ENCODE measurements around the gene FA2H. TPM values are rescaled to one million over a fixed set of nuclear protein-coding genes. Genes with fewer than 3 reads are reported as not detected.
A peak's percentile ranks its signal among the peaks of the same experiment; 100 is the strongest.
"Not testable (repeated sequence)": the region's sequence is repeated elsewhere in the genome, so short reads cannot be mapped to it uniquely, and the experiment has no call there.

Gene FA2H
- total RNA-seq, 2 donors from 2014 or later: not detected

DNA sequence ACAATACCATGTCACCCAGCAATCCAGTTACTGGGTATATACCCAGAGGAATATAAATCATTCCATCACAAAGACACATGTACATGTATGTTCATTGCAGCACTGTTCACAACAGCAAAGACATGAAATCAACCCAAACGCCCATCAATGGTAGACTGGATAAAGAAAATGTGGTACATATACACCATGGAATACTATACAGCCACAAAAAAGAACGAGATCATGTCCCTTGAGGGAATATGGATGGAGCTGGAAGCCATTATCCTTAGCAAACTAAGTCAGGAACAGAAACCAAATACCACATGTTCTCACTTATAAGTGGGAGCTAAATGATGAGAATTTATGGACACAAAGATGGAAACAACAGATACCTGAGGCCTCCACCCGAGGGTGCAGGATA lies 10.4 kb downstream of the FA2H start:
- not testable (repeated sequence) for DNase-seq; H3K4me3 Mint-ChIP-seq; ATAC-seq (replicated peaks in 1 of 2); H3K27me3 Mint-ChIP-seq (ENCODE audit: low read depth); H3K9me3 Mint-ChIP-seq; H3K36me3 Mint-ChIP-seq (ENCODE audit: insufficient read depth in 2 of 2); H3K4me1 Mint-ChIP-seq (ENCODE audit: low read depth); H3K27ac Mint-ChIP-seq

DNA sequence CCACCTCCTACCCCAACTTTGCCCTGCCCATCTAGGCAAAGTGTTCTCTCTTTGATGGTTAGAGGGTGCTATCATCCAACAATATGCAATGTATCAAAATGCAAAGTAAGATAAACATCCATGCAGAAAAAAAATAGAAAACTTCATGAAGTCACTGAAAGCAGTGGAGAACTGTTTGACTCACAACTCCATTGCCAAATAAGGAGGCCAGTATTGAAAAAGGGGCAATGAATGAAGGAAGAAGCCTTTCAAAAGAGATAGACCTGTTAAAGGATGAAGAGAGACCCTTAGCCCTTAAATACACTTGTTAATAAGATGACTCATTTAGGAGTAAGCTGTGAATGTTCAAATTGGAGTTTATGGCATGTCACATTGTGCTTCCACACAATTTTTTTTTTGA lies 13.0 kb downstream of the FA2H start:
- Mint-ChIP-seq H3K9me3 (no peaks in the 10 kb centered on the region), H3K27ac (no peak overlapping the region), H3K4me3 (no peak overlapping the region), H3K27me3 (ENCODE audit: low read depth) (no peaks in the 10 kb centered on the region), H3K4me1 (ENCODE audit: low read depth) (no peaks in the 10 kb centered on the region), H3K36me3 (ENCODE audit: insufficient read depth in 2 of 2) (no peaks in the 10 kb centered on the region)
- ATAC-seq (replicated peaks in 1 of 2) (no peak), DNase-seq (no peak)

DNA sequence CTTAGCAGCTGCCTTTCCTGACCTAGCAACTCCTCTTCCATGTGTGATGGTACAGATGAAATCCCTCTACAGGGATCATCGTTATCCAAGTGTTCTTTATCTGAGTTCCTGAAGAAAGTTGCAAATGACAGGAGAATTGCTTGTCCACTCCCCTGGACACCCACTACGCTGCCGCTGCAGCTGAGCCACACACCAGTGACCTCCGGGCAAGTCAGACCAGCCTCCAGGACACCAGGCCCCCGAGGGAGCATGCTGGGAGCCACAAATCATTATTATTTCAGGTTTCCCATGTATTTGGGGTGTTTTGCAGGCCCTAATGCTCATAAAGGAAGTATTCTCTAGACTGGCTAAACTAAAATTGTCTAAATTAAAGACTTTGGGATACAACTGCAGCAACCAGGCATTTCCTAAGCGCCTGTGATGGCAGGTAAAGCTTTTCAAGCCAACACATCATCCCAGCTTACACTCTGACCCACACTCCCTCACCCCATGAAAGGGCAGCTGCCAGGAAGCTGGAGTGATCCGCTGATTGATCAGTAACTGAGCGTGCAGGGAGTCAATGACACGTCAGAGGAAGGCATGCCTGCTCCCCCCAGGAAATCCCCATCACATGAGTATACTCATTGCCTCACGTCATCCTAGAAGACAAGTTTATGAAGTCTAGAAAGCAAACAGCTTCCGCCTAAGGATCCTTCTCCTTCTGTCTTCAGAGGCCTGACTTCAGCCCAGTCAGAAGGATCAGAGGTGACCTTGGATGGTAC lies 14.4 kb downstream of the FA2H start:
- no peak overlapping the region for H3K4me3 Mint-ChIP-seq
- H3K27me3 Mint-ChIP-seq (ENCODE audit: low read depth): no peaks in the 10 kb centered on the region
- DNase-seq (peak in 1 of 2 donors; percentile 21), ATAC-seq (replicated peaks in 1 of 2) (peak in 1 of 2 donors; percentile 80)
- H3K4me1 Mint-ChIP-seq (ENCODE audit: low read depth): no peaks in the 10 kb centered on the region
- no peaks in the 10 kb centered on the region for H3K9me3 Mint-ChIP-seq
- no peaks in the 10 kb centered on the region for H3K36me3 Mint-ChIP-seq (ENCODE audit: insufficient read depth in 2 of 2)
- H3K27ac Mint-ChIP-seq: no peak overlapping the region

DNA sequence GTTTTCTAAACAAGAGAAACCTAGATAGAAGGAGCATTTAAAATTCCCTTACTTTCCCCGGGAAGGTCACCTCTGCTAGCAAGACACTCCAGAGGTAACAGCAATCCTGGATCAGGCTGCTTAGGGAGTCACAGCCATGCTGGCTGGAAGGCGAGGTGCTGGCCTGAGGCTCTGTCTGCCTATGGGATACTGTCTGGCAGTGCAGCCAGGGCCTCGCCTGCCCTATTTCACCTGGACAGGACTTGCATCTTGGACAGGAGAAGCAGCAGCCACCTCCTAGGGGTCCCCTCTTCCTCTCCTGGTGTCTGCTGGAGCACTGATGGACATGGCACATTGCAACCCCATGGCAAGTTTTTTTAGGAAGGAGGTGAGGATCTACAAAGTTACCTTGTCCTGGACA lies 15.1 kb downstream of the FA2H start:
- H3K27ac Mint-ChIP-seq: no peak overlapping the region
- no peak overlapping the region for H3K4me3 Mint-ChIP-seq
- DNase-seq (no peak), ATAC-seq (replicated peaks in 1 of 2) (no peak)
- H3K9me3 Mint-ChIP-seq: no peaks in the 10 kb centered on the region
- H3K4me1 Mint-ChIP-seq (ENCODE audit: low read depth): no peaks in the 10 kb centered on the region
- H3K27me3 Mint-ChIP-seq (ENCODE audit: low read depth): no peaks in the 10 kb centered on the region
- no peaks in the 10 kb centered on the region for H3K36me3 Mint-ChIP-seq (ENCODE audit: insufficient read depth in 2 of 2)

DNA sequence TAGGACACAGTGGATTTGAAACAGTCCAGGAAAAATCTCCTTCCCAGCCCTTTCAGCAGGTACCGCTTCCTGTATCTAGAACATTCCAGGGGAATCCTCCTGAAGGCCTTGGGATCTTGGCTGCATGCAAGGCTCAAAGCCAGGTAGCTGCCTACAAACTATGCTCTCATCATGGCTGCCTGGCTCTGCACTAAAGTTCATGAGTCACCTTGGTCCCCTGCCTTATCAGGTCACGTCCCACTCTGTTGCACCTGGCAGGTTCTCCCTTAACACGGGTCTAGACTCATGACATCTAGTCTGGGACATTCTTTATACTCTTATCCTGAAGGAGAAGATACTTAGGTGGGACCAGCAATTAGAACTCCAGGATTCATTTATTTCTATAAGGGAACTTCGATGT lies 15.8 kb downstream of the FA2H start:
- Mint-ChIP-seq H3K4me1 (ENCODE audit: low read depth) (no peaks in the 10 kb centered on the region), H3K4me3 (no peak overlapping the region), H3K9me3 (no peaks in the 10 kb centered on the region), H3K36me3 (ENCODE audit: insufficient read depth in 2 of 2) (no peaks in the 10 kb centered on the region), H3K27ac (no peak overlapping the region), H3K27me3 (ENCODE audit: low read depth) (no peaks in the 10 kb centered on the region)
- no peak for DNase-seq
- ATAC-seq (replicated peaks in 1 of 2): no peak

DNA sequence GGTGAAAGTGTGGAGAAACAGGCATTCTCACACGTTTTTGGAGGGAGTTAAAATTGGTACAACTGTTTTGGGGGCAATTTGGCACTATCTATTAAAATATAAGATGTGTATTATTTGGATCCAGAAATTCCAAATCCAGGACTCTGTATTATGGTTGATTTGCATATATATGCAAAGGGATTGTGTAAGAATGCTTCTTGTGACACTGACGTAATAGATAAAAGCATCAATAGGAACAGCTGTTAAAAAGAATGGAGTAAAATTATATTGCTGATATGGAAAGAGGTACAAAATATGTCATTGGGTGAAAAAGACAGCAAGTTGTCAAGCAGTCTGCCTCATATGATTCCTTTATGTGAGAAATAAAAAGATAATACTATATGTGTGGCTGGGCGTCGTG lies 17.3 kb downstream of the FA2H start:
- no peak overlapping the region for H3K4me3 Mint-ChIP-seq
- DNase-seq: no peak
- H3K9me3 Mint-ChIP-seq: no peaks in the 10 kb centered on the region
- no peaks in the 10 kb centered on the region for H3K36me3 Mint-ChIP-seq (ENCODE audit: insufficient read depth in 2 of 2)
- H3K4me1 Mint-ChIP-seq (ENCODE audit: low read depth): no peaks in the 10 kb centered on the region
- H3K27ac Mint-ChIP-seq: no peak overlapping the region
- ATAC-seq (replicated peaks in 1 of 2): no peak
- no peaks in the 10 kb centered on the region for H3K27me3 Mint-ChIP-seq (ENCODE audit: low read depth)

DNA sequence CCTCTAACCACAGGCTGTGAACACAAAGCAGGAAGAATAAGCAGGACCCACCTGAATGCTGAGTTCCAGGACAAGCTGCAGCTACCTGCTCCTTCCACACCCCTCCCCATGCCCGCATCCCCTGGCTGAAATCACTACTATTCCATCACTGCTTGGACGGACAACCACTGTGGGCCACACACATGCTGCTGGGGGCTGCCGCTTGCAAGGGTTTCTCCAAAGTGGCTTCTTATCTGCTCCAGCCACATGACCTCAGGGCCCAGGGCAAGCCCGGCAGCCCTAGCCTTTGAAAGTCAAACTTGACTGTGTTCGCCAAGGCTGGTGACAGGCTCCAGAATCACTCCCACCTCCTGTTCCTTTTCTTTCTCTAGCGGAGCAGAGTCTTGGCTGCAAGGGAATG lies 18.4 kb downstream of the FA2H start:
- Mint-ChIP-seq H3K4me3 (no peak overlapping the region), H3K27me3 (ENCODE audit: low read depth) (no peaks in the 10 kb centered on the region), H3K27ac (no peak overlapping the region), H3K9me3 (no peaks in the 10 kb centered on the region), H3K36me3 (ENCODE audit: insufficient read depth in 2 of 2) (no peaks in the 10 kb centered on the region), H3K4me1 (ENCODE audit: low read depth) (no peaks in the 10 kb centered on the region)
- DNase-seq (no peak), ATAC-seq (replicated peaks in 1 of 2) (no peak)

DNA sequence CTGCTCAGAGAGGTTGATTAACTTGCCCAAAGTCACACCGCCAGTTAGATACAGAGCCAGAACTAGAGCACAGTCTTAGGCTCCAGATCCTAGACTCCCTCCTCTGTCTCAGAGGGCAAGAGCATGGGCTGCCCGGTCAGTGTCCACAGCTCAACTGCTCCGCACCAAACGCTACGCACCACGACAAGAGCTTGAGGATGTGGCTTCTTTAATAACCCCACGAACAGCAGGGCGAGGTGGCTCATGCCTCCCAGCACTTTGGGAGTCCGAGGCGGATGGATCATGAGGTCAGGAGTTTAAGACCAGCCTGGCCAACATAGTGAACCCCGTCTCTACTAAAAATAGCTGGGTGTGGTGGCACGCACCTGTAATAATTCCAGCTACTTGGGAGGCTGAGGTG lies 21.4 kb downstream of the FA2H start:
- Mint-ChIP-seq H3K27ac (no peak overlapping the region), H3K36me3 (ENCODE audit: insufficient read depth in 2 of 2) (no peaks in the 10 kb centered on the region), H3K4me3 (no peak overlapping the region), H3K4me1 (ENCODE audit: low read depth) (no peaks in the 10 kb centered on the region), H3K27me3 (ENCODE audit: low read depth) (no peaks in the 10 kb centered on the region), H3K9me3 (no peaks in the 10 kb centered on the region)
- ATAC-seq (replicated peaks in 1 of 2): no peak
- no peak for DNase-seq

DNA sequence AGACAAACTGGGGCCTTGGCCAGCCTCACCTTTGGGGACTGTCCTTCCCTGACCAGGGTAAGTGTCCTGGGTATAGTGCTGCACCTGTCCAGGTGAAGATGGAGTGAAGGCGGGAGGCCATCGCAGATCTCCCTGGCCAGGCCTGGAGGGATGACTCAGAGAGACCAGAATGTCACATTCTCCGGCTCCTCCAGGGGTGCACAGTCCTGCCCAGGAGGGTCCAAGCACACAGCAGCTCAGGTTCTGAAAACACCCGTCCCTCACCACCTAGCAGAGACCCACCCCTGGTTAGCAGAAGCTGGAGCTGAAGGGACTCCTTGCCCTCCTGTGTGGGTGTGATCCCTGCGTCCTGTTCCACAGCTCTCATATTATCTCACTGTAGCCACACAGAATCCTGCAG lies 21.9 kb downstream of the FA2H start:
- Mint-ChIP-seq H3K4me3 (no peak overlapping the region), H3K27ac (no peak overlapping the region), H3K36me3 (ENCODE audit: insufficient read depth in 2 of 2) (no peaks in the 10 kb centered on the region), H3K4me1 (ENCODE audit: low read depth) (no peaks in the 10 kb centered on the region), H3K27me3 (ENCODE audit: low read depth) (no peaks in the 10 kb centered on the region), H3K9me3 (no peaks in the 10 kb centered on the region)
- DNase-seq: no peak
- ATAC-seq (replicated peaks in 1 of 2): no peak

DNA sequence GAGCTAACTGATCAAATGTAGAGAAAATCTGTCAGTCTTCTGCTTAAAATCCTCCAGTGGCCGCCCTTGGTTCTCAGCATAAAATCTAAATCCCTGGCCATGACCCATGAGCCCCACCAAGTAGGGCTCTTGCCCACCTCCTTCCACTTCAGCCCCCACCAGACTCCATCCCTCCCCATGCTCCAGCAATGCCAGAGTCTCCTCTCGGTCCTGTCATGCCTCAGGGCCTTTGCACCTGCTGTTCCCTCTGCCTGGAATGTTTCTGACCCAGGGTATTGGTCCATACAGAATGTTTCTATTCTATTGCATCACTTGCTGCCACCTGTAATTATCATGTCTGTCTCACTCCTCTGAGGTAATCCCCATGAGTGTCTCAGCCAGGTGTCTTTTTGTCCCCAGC lies 22.4 kb downstream of the FA2H start:
- H3K36me3 Mint-ChIP-seq (ENCODE audit: insufficient read depth in 2 of 2): no peaks in the 10 kb centered on the region
- ATAC-seq (replicated peaks in 1 of 2) (no peak), DNase-seq (no peak)
- H3K27me3 Mint-ChIP-seq (ENCODE audit: low read depth): no peaks in the 10 kb centered on the region
- H3K27ac Mint-ChIP-seq: no peak overlapping the region
- no peak overlapping the region for H3K4me3 Mint-ChIP-seq
- no peaks in the 10 kb centered on the region for H3K9me3 Mint-ChIP-seq
- no peaks in the 10 kb centered on the region for H3K4me1 Mint-ChIP-seq (ENCODE audit: low read depth)

DNA sequence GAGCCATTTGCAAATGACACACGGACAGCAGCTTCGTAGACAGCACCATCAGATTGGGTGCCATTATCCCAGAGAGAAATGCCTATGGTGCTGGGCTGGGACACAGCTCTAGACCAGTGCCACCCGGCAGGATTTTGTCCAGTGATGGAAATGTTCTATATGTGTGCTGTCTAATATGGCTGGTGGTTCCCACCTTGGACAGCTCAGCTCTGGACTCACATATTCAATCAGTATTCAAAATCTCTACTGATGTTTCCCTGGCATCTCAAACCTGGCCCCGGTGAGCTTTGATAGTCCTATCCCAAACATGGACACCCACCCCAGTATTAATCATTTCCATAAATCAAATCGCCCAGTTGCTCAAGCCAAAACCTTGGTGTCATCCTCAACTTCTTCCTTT lies 23.0 kb downstream of the FA2H start:
- no peaks in the 10 kb centered on the region for H3K27me3 Mint-ChIP-seq (ENCODE audit: low read depth)
- no peaks in the 10 kb centered on the region for H3K9me3 Mint-ChIP-seq
- DNase-seq (no peak), ATAC-seq (replicated peaks in 1 of 2) (no peak)
- H3K4me3 Mint-ChIP-seq: no peak overlapping the region
- no peaks in the 10 kb centered on the region for H3K4me1 Mint-ChIP-seq (ENCODE audit: low read depth)
- no peak overlapping the region for H3K27ac Mint-ChIP-seq
- H3K36me3 Mint-ChIP-seq (ENCODE audit: insufficient read depth in 2 of 2): no peaks in the 10 kb centered on the region

DNA sequence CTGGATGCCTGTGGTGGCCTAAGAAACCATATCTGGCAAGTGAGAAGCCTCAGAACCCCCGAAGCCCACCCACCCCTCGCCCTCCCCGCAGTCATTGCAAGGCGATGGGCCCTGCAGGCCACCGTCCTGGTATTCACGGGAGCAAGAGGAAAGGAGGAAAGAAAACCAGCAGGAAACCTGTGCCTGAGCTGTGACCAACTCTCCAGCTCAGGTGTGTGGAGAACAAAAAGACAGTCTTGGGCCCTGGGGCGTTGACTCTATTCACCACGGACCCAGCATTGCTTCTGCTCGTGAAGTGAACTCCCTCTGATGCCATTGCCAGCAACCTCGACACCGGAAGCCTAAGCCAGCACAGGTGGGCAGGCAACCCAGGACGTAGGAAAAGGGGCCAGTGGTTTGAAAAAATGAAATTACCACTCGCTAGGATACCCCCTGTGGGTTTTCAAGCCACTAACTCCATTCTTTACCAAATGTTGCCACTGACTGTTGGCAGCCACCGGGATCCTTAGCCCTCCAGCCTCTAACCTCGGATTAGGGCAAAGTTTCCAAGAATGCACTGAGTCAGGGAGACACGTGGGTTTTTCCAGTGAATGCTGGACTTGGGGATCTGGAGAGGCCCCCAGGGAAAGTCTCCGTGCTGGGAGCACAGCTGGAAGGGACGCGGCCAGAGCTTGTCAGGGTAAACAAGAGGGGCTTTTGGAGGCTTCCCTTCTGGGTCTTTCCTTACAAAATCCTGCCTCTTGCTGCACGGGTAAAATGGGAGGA lies 25.1 kb downstream of the FA2H start:
- H3K27ac Mint-ChIP-seq: no peak overlapping the region
- no peaks in the 10 kb centered on the region for H3K9me3 Mint-ChIP-seq
- H3K27me3 Mint-ChIP-seq (ENCODE audit: low read depth): no peaks in the 10 kb centered on the region
- ATAC-seq (replicated peaks in 1 of 2): no peak
- DNase-seq: no peak
- H3K36me3 Mint-ChIP-seq (ENCODE audit: insufficient read depth in 2 of 2): no peaks in the 10 kb centered on the region
- H3K4me3 Mint-ChIP-seq: no peak overlapping the region
- no peaks in the 10 kb centered on the region for H3K4me1 Mint-ChIP-seq (ENCODE audit: low read depth)

DNA sequence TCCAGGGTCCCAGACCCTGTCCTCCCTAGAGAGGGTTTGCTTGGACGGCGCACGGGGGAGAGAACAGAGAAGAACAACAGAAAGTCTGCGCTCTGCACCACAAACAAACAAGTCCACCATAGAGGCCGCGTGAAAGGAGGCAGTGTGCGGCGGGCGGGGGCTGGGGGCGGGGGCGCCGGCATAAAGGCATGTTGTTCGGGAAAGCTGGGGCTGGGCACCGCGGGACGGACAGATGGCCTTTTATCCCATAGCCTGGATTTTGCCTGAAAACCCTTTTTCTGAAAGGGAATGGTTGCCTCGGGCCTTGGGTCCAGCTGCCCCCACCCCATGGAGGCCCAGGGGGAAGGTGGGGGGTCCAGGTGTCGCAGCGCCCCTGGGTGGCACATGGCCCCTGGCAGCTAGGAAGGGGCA lies 26.0 kb downstream of the FA2H start:
- H3K36me3 Mint-ChIP-seq (ENCODE audit: insufficient read depth in 2 of 2): no peaks in the 10 kb centered on the region
- H3K4me3 Mint-ChIP-seq: no peak overlapping the region
- H3K4me1 Mint-ChIP-seq (ENCODE audit: low read depth): no peaks in the 10 kb centered on the region
- ATAC-seq (replicated peaks in 1 of 2) (no peak), DNase-seq (no peak)
- H3K27ac Mint-ChIP-seq: no peak overlapping the region
- no peaks in the 10 kb centered on the region for H3K9me3 Mint-ChIP-seq
- H3K27me3 Mint-ChIP-seq (ENCODE audit: low read depth): no peaks in the 10 kb centered on the region

Data from activated T-cell treated with anti-CD3 and anti-CD28 coated beads, Interleukin-2, amount 50 U/mL, for 72 hours (primary cell).